Brain microvascular endothelial cell (primary cell): ENCODE data around the gene CRYBB1.

ENCODE experiments used
- DNase-seq: peaks from one replicate; pipeline ENCODE4 v3.0.0-alpha.2; 2020
- H3K27ac ChIP-seq: fragments of 250-450 bp; sonication (Bioruptor Pico); 2 replicates; pipeline ENCODE4 v1.5.1; 2020; ENCODE audit warnings: mild to moderate bottlenecking, moderate library complexity
- H3K27me3 ChIP-seq: fragments of 250-450 bp; sonication (Bioruptor Pico); replicated peaks from 2 replicates; pipeline ENCODE4 v1.5.1; 2020; ENCODE audit warnings: mild to moderate bottlenecking
- H3K36me3 ChIP-seq: fragments of 250-450 bp; sonication (Bioruptor Pico); replicated peaks from 2 replicates; pipeline ENCODE4 v1.5.1; 2020; ENCODE audit warnings: mild to moderate bottlenecking
- H3K4me3 ChIP-seq: 2 replicates; pipeline ENCODE4 v1.5.1; 2011; ENCODE audit warnings: low read depth, mild to moderate bottlenecking, control low read depth, low read length, moderate library complexity
- in situ Hi-C: cut with HindIII; loops from 2 replicates; pipeline ENCODE4 v1.10.0; 2017; ENCODE audit warnings: low sequenced_read_pairs, low pct_ligation_motif_present
- TF ChIP-seq, protein P1 (sequence below): IDR thresholded peaks from 2 replicates; pipeline ENCODE4 v1.5.1; 2011; ENCODE audit warnings: low read depth, mild to moderate bottlenecking, moderate library complexity, low read length, control low read depth, inconsistent platforms; ENCODE audit errors: missing control alignments

CRYBB1 gene

DNA sequence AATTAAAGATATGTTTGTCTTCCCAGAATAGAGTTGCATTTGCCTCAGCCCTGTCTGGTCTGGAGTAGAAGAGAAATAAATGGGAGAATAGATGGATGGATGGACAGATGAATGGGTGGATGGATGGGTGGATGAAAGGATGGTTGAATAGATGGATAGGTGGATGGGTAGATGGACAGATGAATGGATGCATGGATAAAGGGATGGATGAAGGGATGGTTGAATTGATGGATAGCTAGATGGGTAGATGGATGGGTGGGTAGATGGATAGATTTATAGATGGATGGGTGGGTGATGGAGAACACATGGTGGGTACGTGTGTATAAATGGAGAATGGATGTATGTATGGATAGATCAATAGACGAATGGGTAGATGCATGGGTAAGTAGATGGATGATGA is 8.5 kb downstream of the CRYBB1 start:
- H3K27me3 ChIP-seq: no peaks in the 10 kb centered on the region
- no peak for DNase-seq
- no peak overlapping the region for H3K4me3 ChIP-seq
- H3K27ac ChIP-seq: no peak overlapping the region
- TF ChIP-seq, protein P1, sequence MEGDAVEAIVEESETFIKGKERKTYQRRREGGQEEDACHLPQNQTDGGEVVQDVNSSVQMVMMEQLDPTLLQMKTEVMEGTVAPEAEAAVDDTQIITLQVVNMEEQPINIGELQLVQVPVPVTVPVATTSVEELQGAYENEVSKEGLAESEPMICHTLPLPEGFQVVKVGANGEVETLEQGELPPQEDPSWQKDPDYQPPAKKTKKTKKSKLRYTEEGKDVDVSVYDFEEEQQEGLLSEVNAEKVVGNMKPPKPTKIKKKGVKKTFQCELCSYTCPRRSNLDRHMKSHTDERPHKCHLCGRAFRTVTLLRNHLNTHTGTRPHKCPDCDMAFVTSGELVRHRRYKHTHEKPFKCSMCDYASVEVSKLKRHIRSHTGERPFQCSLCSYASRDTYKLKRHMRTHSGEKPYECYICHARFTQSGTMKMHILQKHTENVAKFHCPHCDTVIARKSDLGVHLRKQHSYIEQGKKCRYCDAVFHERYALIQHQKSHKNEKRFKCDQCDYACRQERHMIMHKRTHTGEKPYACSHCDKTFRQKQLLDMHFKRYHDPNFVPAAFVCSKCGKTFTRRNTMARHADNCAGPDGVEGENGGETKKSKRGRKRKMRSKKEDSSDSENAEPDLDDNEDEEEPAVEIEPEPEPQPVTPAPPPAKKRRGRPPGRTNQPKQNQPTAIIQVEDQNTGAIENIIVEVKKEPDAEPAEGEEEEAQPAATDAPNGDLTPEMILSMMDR: no peak
- no peaks in the 10 kb centered on the region for H3K36me3 ChIP-seq
- in situ Hi-C loops: no loop called here

DNA sequence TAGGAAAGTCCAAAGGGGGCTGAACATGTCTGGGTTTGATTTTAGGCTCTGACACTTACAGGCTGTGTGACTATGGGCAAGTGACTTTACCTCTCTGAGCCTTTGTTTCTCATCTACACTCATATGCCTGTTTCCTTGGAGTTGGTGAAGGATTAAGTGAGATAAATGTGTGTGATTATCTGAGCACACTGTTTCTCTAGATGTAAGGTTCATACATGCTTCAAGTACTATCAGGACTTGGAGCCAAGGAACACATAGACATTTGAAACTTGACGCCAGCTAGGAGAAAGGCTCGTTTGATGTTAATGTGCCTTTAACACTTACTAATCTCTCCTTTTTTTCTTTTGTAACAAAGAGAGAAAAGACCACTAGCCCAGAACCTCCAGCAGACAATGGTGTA is 9.7 kb downstream of the CRYBB1 start:
- in situ Hi-C loops: no loop called here
- Histone ChIP-seq H3K27ac (no peak overlapping the region), H3K4me3 (no peak overlapping the region), H3K36me3 (no peaks in the 10 kb centered on the region), H3K27me3 (no peaks in the 10 kb centered on the region)
- TF ChIP-seq, protein P1: no peak
- DNase-seq: no peak

DNA sequence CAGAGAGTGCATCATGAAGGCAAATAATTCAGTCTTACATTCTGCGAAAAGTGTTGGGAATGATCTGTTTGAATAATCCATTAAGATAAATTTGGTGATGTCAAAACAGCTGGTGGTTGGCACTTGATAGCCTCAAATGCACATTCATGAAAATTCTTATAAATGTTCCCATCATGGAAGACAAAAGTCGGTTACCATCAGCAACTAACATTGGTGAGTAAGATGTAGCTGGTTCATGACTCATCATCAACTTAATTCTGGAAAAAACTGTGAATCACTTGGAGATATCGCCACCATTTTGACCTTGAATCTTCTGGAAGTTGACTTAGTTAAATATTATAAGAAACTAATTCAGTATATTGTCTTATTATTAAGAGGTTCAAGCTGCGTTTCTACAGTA is 11.2 kb downstream of the CRYBB1 start:
- H3K4me3 ChIP-seq: no peak overlapping the region
- peak overlapping the region; percentile 27 for H3K27ac ChIP-seq
- in situ Hi-C loops: no loop called here
- no peaks in the 10 kb centered on the region for H3K27me3 ChIP-seq
- no peaks in the 10 kb centered on the region for H3K36me3 ChIP-seq
- TF ChIP-seq, protein P1: no peak
- DNase-seq: peak; percentile 70

DNA sequence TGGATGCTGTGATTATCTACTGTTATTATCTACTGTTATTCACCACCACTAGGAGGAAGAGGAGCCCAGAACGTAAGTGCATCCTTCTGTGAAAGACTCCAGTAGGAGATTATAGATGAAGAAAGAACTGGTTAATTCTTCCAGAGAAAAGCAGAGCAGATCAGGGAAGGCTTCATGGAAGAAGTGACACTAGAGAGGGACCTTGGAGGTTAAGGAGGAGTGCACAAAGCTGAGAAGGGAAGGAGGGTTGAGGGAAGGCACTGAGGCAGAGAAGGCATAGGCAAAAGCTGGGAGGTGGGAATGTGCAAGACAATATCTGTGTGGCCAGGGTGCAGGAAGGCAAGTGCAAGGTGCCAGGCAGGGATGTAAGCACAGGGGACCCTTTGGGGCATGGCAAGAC is 13.5 kb downstream of the CRYBB1 start:
- in situ Hi-C loops: no loop called here
- no peak for DNase-seq
- TF ChIP-seq, protein P1: peak; percentile 4
- Histone ChIP-seq H3K4me3 (no peak overlapping the region), H3K36me3 (no peaks in the 10 kb centered on the region), H3K27ac (no peak overlapping the region), H3K27me3 (no peaks in the 10 kb centered on the region)

DNA sequence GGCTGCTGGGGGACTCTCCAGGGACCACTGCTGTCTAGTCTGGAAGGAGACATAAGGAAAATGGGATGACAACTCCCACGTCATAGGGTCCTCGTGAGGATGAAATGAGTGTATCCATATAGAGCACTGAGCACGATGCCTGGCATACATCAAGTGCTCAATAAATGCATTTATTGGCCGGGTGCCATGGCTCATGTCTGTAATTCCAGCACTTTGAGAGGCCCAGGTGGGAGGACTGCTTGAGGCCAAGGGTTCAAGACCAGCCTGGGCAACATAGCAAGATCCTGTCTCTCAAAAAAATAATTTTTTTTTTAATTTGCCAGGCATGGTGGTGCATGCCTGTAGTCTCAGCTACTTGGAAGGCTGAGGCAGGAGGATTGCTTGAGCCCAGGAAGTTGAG is 15.7 kb downstream of the CRYBB1 start:
- no peak for DNase-seq
- in situ Hi-C loops: no loop called here

DNA sequence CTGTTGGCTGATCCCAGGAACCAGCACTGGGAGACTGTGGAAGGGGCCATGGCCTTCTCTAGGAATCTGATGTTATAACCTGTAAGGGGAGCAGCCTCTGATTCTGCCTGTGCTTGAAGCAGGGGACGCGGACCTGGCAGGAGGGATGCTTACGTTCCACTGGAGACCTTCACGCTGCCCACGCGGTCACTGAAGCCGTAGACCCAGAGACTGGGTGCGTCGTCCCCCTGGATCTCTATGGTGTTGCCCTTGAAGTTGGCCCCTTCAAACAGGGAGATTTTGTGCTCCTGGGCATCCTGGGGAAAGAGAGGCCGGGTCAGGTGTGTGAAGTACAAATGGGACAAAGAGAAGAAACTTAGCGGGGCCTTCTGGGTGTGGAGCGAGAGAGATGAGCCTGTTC is 16.1 kb downstream of the CRYBB1 start:
- Histone ChIP-seq H3K27me3 (no peaks in the 10 kb centered on the region), H3K36me3 (no peaks in the 10 kb centered on the region), H3K27ac (no peak overlapping the region), H3K4me3 (no peak overlapping the region)
- TF ChIP-seq, protein P1: no peak
- no peak for DNase-seq
- in situ Hi-C loops: no loop called here

More for the DNA sequence above, 15.7 kb downstream of the CRYBB1 start:
- no peak overlapping the region for H3K4me3 ChIP-seq
- H3K36me3 ChIP-seq: no peaks in the 10 kb centered on the region
- H3K27me3 ChIP-seq: no peaks in the 10 kb centered on the region
- TF ChIP-seq, protein P1: no peak
- H3K27ac ChIP-seq: no peak overlapping the region
